HUES48 (cell line): ENCODE measurements around the gene ELL2.

Experiments used
- H3K27ac ChIP-seq: one replicate; pipeline ENCODE4 v1.7.0; 2013; ENCODE audit warnings: low read depth, low read length, inconsistent platforms
- H3K27me3 ChIP-seq: 2 replicates; pipeline ENCODE4 v1.6.1; 2013; ENCODE audit warnings: mild to moderate bottlenecking, low read length; ENCODE audit not compliant: control insufficient read depth, insufficient read depth
- H3K36me3 ChIP-seq: 2 replicates; pipeline ENCODE4 v1.6.1; 2013; ENCODE audit warnings: low read length; ENCODE audit not compliant: control insufficient read depth, insufficient read depth
- H3K4me1 ChIP-seq: 2 replicates; pipeline ENCODE4 v1.6.1; 2013; ENCODE audit warnings: mild to moderate bottlenecking, low read length; ENCODE audit not compliant: control insufficient read depth, insufficient read depth
- H3K4me3 ChIP-seq: 2 replicates; pipeline ENCODE4 v1.5.1; 2013; ENCODE audit warnings: mild to moderate bottlenecking, low read depth, low read length
- H3K9ac ChIP-seq: 2 replicates; pipeline ENCODE4 v1.6.1; 2013; ENCODE audit warnings: mild to moderate bottlenecking, low read depth, low read length, moderate library complexity
- H3K9me3 ChIP-seq: 2 replicates; pipeline ENCODE4 v1.6.1; 2013; ENCODE audit warnings: low read length; ENCODE audit not compliant: control insufficient read depth, insufficient read depth

Gene ELL2

GRCh38 chr5:95887977-95888376 lies 73.7 kb downstream of the ELL2 start:
- H3K27ac ChIP-seq: no peak overlapping the region
- H3K4me3 ChIP-seq: no peak overlapping the region
- no peaks in the 10 kb centered on the region for H3K9me3 ChIP-seq
- no peaks in the 10 kb centered on the region for H3K4me1 ChIP-seq
- no peak overlapping the region for H3K9ac ChIP-seq
- H3K27me3 ChIP-seq: no peaks in the 10 kb centered on the region
- H3K36me3 ChIP-seq: peaks cover 15% of the 10 kb centered on the region; the same call in 1 of the 2 replicates

GRCh38 chr5:95886340-95887044 lies 75.2 kb downstream of the ELL2 start:
- H3K27me3 ChIP-seq: no peaks in the 10 kb centered on the region
- H3K36me3 ChIP-seq: peaks cover 10% of the 10 kb centered on the region; the same call in 1 of the 2 replicates
- H3K4me1 ChIP-seq: no peaks in the 10 kb centered on the region

GRCh38 chr5:95884511-95884910 lies 77.1 kb downstream of the ELL2 start:
- H3K27ac ChIP-seq: no peak overlapping the region
- H3K27me3 ChIP-seq: no peaks in the 10 kb centered on the region
- H3K9ac ChIP-seq: no peak overlapping the region
- no peak overlapping the region for H3K4me3 ChIP-seq
- H3K4me1 ChIP-seq: no peaks in the 10 kb centered on the region
- H3K9me3 ChIP-seq: no peaks in the 10 kb centered on the region
- 0 out of 2 replicates have a peak, but pooled peaks cover 6% of the 10 kb centered on the region for H3K36me3 ChIP-seq

More at GRCh38 chr5:95886340-95887044, 75.2 kb downstream of the ELL2 start:
- Histone ChIP-seq H3K4me3 (no peak overlapping the region), H3K9ac (no peak overlapping the region), H3K9me3 (no peaks in the 10 kb centered on the region), H3K27ac (no peak overlapping the region)

- Histone ChIP-seq H3K4me1 (no peaks in the 10 kb centered on the region), H3K9me3 (no peaks in the 10 kb centered on the region)
Observed at GRCh38 chr5:95884017-95884325, 77.7 kb downstream of the ELL2 start.

GRCh38 chr5:95883185-95884016 lies 78.2 kb downstream of the ELL2 start:
- no peak overlapping the region for H3K9ac ChIP-seq
- H3K27me3 ChIP-seq: no peaks in the 10 kb centered on the region
- H3K4me1 ChIP-seq: no peaks in the 10 kb centered on the region
- H3K4me3 ChIP-seq: no peak overlapping the region
- H3K36me3 ChIP-seq: no peaks in the 10 kb centered on the region
- no peak overlapping the region for H3K27ac ChIP-seq
- no peaks in the 10 kb centered on the region for H3K9me3 ChIP-seq

More at GRCh38 chr5:95884017-95884325, 77.7 kb downstream of the ELL2 start:
- H3K4me3 ChIP-seq: no peak overlapping the region
- 0 out of 2 replicates have a peak, but pooled peaks cover 3% of the 10 kb centered on the region for H3K36me3 ChIP-seq
- H3K9ac ChIP-seq: no peak overlapping the region
- no peaks in the 10 kb centered on the region for H3K27me3 ChIP-seq
- no peak overlapping the region for H3K27ac ChIP-seq

- no peak overlapping the region for H3K4me3 ChIP-seq
- no peaks in the 10 kb centered on the region for H3K4me1 ChIP-seq
- H3K27me3 ChIP-seq: no peaks in the 10 kb centered on the region
- H3K9ac ChIP-seq: no peak overlapping the region
- no peaks in the 10 kb centered on the region for H3K9me3 ChIP-seq
- H3K27ac ChIP-seq: no peak overlapping the region
- no peaks in the 10 kb centered on the region for H3K36me3 ChIP-seq
Observed at GRCh38 chr5:95881833-95882232, 79.8 kb downstream of the ELL2 start.

GRCh38 chr5:95880081-95880926 lies 81.3 kb downstream of the ELL2 start:
- H3K27ac ChIP-seq: no peak overlapping the region
- no peaks in the 10 kb centered on the region for H3K9me3 ChIP-seq
- H3K36me3 ChIP-seq: no peaks in the 10 kb centered on the region
- no peaks in the 10 kb centered on the region for H3K27me3 ChIP-seq
- no peaks in the 10 kb centered on the region for H3K4me1 ChIP-seq
- H3K9ac ChIP-seq: no peak overlapping the region
- no peak overlapping the region for H3K4me3 ChIP-seq

GRCh38 chr5:95879661-95880060 lies 82.0 kb downstream of the ELL2 start:
- Histone ChIP-seq H3K27ac (no peak overlapping the region), H3K9me3 (no peaks in the 10 kb centered on the region), H3K27me3 (no peaks in the 10 kb centered on the region), H3K9ac (no peak overlapping the region), H3K4me1 (no peaks in the 10 kb centered on the region), H3K4me3 (no peak overlapping the region), H3K36me3 (no peaks in the 10 kb centered on the region)

- Histone ChIP-seq H3K9ac (no peak overlapping the region), H3K27me3 (no peaks in the 10 kb centered on the region), H3K4me1 (no peaks in the 10 kb centered on the region), H3K4me3 (no peak overlapping the region), H3K36me3 (no peaks in the 10 kb centered on the region), H3K27ac (no peak overlapping the region), H3K9me3 (no peaks in the 10 kb centered on the region)
Observed at GRCh38 chr5:95878417-95879323, 83.0 kb downstream of the ELL2 start.

GRCh38 chr5:95876782-95877181 lies 84.9 kb downstream of the ELL2 start:
- Histone ChIP-seq H3K9me3 (no peaks in the 10 kb centered on the region), H3K27ac (no peak overlapping the region), H3K27me3 (no peaks in the 10 kb centered on the region), H3K9ac (no peak overlapping the region), H3K36me3 (no peaks in the 10 kb centered on the region), H3K4me1 (no peaks in the 10 kb centered on the region), H3K4me3 (no peak overlapping the region)
